Astrocyte of the spinal cord (primary cell): Measurements from ENCODE around the gene AZU1.

Experiments
- DNase-seq: peaks from one replicate; pipeline ENCODE4 v3.0.0; 2011; ENCODE audit warnings: low read depth, low spot score
- H3K4me3 ChIP-seq: 2 replicates; pipeline ENCODE4 v1.5.1; 2011; ENCODE audit warnings: low read depth, mild to moderate bottlenecking, low read length, moderate library complexity
- in situ Hi-C: cut with HindIII; loops from 2 replicates; pipeline ENCODE4 v1.10.0; 2017; ENCODE audit warnings: low sequenced_read_pairs
- TF ChIP-seq, protein P1 (sequence below): IDR thresholded peaks from 2 replicates; pipeline ENCODE4 v1.5.1; 2012; ENCODE audit warnings: low read depth, mild to moderate bottlenecking, low read length, inconsistent platforms

Gene AZU1

DNA sequence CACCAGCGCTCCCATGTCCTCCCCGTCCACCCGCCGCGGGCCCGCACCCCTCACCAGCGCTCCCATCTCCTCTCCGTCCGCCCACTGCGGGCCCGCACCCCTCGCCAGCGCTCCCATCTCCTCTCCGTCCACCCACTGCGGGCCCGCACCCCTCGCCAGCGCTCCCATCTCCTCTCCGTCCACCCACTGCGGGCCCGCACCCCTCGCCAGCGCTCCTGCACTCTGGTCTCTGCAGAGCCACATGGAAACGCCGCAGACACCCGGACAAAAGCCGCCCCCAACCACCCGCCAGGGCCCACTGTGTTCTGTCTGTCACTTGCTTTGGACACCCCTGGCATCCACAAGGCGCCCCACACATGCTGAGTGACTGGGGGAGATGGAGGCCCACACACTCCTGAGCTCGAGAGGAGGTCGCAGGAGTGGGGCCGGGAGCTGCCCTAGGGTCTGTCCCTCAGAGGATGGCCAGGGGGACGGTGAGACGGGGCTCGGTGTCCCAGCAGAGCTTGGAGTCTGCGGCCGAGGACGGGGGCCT is 39.2 kb downstream of the AZU1 start:
- TF ChIP-seq, protein P1, sequence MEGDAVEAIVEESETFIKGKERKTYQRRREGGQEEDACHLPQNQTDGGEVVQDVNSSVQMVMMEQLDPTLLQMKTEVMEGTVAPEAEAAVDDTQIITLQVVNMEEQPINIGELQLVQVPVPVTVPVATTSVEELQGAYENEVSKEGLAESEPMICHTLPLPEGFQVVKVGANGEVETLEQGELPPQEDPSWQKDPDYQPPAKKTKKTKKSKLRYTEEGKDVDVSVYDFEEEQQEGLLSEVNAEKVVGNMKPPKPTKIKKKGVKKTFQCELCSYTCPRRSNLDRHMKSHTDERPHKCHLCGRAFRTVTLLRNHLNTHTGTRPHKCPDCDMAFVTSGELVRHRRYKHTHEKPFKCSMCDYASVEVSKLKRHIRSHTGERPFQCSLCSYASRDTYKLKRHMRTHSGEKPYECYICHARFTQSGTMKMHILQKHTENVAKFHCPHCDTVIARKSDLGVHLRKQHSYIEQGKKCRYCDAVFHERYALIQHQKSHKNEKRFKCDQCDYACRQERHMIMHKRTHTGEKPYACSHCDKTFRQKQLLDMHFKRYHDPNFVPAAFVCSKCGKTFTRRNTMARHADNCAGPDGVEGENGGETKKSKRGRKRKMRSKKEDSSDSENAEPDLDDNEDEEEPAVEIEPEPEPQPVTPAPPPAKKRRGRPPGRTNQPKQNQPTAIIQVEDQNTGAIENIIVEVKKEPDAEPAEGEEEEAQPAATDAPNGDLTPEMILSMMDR: no peak
- DNase-seq: no peak
- in situ Hi-C loops: no loop called here
- H3K4me3 ChIP-seq: no peak overlapping the region

GRCh38 chr19:867301-867793 is 39.7 kb downstream of the AZU1 start:
- H3K4me3 ChIP-seq: no peak overlapping the region
- in situ Hi-C loops: no loop called here
- peak; percentile 75 for DNase-seq

GRCh38 chr19:867855-868457 is 40.3 kb downstream of the AZU1 start:
- in situ Hi-C loops: no loop called here
- TF ChIP-seq, protein P1: no peak
- no peak overlapping the region for H3K4me3 ChIP-seq
- no peak for DNase-seq

More at GRCh38 chr19:867301-867793, 39.7 kb downstream of the AZU1 start:
- TF ChIP-seq, protein P1: no peak

DNA sequence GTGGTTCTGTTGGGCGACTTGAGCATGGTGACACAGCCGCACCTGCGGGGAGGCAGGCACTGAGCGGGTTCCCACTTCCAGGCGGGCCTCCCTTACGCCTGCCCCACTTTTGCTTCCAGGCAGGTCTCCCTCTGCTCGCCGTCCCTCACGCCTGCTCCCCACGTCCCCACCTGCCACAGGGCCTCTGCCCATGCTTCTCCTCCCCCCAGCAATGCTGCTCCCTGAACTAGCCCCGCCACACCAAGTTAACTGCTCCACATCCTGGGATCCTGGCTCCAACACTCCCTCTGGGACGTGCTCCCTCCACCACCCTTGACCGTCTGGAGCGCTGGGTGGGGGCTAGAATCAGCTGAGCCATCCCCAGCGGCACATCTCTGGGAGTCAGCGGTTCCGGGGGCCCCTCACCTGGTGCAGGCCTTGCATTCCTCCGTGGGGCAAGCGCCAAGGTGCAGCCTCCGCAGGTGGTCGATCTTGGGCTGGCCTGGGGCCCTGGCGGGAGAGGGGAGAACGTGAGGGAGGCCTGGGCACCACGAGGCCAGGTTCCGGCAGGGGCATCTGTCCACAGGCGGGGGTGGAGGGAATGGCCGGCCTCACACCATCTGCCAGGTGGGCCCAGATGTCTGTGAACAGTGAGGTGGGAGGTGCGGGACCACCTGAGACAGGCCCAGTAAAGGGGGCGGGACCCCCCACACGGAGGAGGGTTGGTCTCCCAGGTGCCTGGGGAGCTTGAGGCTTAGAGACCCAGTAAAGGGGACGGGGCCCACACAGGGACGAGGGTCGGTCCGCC is 41.0 kb downstream of the AZU1 start:
- in situ Hi-C loops: no loop called here
- no peak overlapping the region for H3K4me3 ChIP-seq
- no peak for DNase-seq
- TF ChIP-seq, protein P1: no peak

- no peak overlapping the region for H3K4me3 ChIP-seq
- DNase-seq: peak; percentile 96
- in situ Hi-C loops: no loop called here
- TF ChIP-seq, protein P1: no peak
Measured at GRCh38 chr19:869245-870177, 41.9 kb downstream of the AZU1 start.

DNA sequence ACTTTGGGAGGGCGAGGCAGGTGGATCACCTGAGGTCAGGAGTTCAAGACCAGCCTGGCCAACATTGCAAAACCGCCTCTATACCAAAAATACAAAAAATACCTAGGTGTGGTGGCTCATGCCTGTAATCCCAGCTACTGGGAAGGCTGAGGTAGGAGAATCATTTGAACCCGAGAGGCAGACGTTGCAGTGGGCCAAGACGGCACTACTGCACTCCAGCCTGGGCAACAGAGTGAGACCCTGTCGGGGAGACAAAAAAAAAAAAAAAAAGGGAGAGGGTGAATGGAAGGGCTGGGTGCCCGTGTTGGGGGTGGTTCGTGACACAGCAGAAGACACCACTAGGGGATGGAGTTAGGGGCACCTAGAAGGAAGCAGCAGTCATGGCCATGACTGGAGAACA is 42.7 kb downstream of the AZU1 start:
- TF ChIP-seq, protein P1: no peak
- in situ Hi-C loops: no loop called here
- no peak overlapping the region for H3K4me3 ChIP-seq
- no peak for DNase-seq
